Endometrium (tissue), 2 donors: ENCODE data around the gene PRDM8.
A peak's percentile ranks its signal among the peaks of the same experiment; 100 is the strongest.

Source experiments
- FAIRE-seq: peaks from 2 replicates; lab custom pipeline; 2012; peaks lifted over from hg19 to GRCh38; lab: Jason Lieb, UNC
- donor health status: control.
- donor health status: control.

The PRDM8 gene

DNA sequence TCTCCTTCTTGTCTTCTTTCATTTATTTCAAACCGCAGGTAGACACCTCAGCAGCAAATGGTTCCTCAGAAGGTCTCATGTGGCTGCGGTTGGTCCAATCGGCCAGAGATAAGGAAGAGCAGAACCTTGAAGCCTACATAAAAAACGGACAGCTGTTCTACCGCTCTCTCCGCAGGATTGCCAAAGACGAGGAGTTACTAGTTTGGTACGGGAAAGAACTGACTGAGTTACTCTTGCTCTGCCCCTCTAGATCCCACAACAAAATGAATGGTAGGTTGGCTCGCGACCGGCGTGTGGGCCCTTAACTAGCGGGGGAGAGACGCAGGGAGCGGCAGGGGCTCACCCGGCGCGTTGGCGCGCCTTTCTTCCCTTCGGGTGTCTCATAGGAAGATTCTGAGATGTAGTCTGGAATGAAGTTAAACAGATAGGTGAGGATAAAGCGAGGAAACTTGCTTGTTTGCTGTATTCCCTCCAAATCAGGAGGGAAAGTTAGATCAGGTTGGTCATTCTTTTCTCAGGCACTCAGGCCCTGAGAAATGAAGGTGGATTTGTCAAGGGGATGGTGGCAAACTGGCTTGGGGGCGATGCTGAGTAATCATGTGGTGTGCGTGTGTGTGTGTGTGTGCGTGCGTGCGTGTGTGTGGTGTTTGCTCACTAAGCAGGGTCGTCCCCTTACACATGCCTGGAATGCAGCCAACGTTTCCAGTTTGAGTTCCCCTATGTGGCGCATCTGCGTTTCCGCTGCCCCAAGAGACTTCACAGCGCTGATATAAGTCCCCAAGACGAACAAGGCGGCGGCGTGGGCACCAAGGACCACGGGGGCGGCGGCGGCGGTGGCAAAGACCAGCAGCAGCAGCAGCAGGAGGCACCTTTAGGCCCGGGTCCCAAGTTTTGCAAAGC lies 4.2 kb downstream of the PRDM8 start:
- FAIRE-seq, result no peak

DNA sequence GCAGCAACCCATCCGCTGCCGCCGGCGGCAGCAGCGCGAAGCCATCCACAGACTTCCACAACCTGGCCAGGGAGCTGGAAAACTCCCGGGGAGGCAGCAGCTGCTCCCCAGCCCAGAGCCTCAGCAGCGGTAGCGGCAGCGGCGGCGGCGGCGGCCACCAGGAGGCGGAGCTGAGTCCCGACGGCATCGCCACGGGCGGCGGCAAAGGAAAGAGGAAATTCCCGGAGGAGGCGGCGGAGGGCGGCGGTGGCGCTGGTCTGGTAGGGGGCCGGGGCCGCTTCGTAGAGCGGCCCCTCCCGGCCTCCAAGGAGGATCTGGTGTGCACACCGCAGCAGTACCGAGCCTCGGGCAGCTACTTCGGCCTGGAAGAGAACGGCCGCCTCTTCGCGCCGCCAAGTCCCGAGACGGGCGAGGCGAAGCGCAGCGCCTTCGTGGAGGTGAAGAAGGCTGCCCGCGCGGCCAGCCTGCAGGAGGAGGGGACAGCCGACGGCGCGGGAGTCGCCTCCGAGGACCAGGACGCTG lies 4.9 kb downstream of the PRDM8 start:
- FAIRE-seq, result no peak

DNA sequence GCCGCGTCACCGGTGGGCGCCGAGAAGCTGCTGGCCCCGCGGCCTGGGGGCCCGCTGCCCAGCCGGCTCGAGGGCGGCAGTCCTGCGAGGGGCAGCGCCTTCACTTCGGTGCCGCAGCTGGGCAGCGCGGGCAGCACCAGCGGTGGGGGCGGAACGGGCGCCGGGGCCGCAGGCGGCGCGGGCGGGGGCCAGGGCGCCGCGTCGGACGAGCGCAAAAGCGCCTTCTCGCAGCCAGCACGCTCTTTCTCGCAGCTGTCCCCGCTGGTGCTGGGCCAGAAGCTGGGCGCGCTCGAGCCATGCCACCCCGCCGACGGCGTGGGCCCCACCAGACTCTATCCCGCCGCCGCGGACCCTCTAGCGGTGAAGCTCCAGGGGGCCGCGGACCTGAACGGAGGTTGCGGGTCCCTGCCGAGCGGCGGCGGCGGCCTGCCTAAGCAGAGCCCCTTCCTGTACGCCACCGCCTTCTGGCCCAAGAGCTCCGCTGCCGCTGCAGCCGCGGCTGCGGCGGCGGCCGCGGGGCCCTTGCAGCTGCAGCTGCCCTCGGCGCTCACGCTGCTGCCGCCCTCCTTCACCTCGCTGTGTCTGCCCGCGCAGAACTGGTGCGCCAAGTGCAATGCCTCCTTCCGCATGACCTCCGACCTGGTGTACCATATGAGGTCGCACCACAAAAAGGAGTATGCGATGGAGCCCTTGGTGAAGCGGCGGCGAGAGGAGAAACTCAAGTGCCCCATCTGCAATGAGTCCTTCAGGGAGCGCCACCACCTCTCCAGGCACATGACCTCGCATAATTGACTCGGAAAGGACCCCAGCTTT lies 5.6 kb downstream of the PRDM8 start:
- no peak for FAIRE-seq

DNA sequence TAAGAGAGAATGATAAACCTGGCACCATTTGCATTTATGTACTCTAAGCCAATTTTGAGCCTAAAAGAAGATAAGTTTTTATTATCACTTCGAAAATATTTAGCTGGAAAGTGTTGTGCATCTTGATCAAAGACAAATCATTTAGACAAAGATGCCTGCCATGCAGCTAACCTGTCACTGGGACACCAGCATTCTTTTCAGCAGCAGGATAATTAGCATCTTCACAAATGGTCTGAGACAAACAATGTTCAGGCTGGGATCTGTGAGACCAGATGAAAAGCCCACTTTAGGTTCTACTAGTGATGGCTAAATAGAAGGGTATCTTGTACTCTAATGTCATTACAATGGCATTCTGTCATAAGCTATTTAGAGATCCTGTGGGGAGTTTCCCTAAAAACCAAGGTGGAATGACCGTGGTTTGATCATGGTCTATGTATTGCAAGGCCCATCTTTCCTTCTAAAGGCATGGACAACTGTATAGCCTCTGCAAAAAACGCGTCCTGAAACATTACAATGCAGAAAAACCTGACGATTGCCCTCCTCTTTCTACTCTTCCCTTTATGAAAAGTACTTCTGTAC lies 7.2 kb downstream of the PRDM8 start:
- no peak for FAIRE-seq

DNA sequence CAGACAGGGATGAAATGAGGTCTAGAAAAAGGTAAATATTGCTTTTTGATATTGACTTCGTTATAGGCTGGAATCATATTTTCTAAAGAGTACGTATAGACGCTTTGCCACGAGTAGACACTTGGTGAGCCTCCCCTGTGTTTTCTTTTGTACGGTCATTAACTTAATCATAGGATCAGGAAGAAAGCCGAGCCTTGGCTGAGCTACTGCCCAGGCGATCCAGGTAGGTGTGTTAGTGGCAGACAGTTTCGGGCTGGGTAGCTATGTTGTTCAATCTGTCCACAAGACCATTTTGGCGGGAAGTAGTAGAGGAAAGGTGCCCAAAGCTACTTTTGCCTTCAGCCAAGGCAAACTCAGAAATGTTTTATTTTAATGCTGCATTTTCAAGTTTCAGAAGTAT lies 8.8 kb downstream of the PRDM8 start:
- FAIRE-seq, result no peak

DNA sequence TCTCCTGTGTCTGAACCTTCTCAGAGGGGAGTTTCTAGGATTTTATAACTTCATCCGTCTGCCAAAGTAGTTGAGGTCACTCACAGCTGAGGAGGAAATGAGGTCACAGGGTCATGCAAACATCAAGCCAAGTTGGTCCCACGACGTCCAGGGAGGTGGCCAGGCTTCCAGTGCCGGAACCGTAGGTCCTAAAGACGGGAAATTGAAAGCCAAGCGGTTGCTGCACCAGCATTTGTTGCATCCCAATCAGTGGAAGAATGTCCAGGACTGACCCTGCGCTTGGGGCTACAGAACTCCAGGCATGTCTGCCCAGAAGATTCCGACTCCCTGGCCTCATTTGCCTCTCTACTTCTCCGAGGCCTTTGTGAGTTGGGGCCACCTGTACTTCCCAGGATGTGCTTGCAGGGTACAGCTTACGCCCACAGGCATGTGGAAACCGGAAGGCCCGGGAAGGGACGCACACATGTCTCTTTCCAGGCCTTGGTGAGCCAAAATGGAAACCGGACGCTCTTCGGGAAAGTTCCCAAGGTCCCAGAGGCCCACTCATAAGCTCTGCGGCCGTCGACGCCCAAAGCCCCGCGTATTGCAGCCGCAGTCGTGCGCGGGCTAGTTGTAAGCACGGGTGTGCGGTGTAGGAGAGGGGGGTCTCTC lies 9.3 kb downstream of the PRDM8 start:
- no peak for FAIRE-seq

DNA sequence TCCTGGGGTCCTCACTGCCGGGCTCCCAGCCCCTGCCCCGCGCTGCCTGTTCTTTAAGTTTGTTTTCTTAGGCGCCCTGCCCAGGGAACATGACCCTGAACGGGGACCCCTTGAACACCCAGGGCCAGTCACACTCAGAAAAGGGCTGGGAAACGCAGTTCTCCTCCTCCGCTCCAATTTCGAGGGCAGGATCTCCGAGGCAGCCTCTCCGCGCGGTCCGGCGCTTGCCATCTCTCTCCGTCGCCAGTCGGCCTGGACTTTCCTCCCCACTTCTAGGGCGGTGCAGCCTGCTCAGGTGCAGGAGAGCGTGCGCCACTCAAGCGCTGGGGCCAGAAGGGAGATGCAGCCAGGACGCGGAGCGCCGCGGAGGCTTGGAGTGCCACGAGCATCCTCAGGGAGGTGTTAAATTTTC lies 9.9 kb downstream of the PRDM8 start:
- FAIRE-seq, result no peak

DNA sequence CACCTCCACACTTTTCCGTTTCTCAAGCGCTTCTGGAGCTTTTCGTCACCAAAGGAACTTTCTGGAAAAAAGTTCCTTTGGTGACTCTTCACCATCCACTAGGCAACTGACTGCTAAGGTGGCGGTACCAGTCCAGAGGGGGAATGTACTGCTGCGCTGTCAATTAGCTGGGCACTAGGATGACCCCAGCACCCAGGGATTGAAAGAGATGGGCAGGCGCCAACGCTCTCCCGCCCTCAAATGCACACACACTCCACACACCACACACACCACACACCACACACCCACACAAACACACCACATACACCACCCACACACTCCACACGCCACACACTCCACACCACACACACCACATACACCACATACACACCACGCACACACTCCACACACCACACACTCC lies 10.4 kb downstream of the PRDM8 start:
- no peak for FAIRE-seq

DNA sequence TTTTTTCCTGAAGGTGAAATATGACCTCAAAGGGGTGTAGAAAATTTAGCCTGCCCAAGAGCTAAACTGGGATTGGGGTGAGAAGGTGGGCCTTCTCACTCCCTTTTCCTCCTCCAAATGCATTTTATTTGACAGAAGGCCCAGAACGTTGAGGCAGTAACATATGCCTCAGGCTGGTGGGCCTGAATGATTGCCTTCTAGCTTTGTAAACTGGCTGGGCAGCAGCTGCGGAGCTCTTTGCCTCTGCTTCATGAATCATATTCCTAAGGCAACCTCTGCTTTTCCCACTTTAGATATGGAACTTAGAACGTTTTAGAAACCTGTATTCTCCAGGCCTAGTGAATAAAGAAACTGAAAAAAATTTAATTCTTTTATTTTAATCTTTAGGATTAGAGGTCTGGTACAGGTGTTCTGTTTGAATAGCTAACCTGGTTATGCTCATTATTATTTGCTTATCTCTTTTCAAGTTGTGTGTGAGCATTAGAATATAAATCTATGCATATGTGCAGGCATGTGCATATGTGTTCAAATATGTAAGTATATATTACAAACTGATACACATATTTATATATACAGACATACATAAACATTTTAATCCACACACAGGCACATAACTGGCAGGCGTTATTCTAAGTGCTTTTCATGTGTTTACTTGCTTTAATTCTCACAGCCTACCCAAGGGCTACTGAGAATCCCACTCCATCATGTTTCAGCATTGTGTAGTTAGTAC lies 11.5 kb downstream of the PRDM8 start:
- no peak for FAIRE-seq

DNA sequence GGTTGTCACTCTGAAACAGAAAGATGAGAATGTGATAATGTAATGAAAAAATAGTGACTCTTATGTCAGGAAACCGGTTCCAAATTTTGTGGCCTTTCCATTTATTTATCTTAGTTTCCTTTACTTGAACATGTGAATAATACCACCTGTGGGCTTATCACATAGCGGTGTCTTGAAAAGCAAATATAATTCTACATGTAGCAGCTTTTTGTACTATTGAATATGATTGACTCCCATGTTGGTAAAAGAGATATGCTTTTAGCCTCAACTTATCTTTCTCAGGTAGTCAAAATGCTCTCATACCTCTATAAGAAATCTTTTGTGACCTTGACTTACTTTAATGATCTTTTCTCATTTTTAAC lies 12.0 kb downstream of the PRDM8 start:
- FAIRE-seq, result no peak

DNA sequence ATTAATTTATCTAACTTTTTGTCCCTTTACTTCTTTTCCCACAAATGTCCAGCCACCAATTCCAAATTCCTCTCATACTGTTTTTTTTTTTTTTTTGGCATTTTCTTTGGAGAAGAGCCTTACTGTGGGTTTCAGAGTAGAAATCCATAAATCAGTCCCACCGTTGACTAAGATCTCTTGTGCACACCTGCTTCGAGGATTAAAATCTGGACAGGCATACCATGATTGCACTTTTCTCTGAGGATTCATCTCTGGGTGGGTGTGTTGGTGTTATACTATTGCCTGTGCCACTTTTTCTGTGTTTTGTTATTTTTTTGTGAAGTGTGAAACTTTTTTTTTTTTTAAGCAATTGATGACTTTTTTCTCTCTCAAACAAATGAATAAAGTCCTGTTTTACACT lies 13.2 kb downstream of the PRDM8 start:
- no peak for FAIRE-seq

DNA sequence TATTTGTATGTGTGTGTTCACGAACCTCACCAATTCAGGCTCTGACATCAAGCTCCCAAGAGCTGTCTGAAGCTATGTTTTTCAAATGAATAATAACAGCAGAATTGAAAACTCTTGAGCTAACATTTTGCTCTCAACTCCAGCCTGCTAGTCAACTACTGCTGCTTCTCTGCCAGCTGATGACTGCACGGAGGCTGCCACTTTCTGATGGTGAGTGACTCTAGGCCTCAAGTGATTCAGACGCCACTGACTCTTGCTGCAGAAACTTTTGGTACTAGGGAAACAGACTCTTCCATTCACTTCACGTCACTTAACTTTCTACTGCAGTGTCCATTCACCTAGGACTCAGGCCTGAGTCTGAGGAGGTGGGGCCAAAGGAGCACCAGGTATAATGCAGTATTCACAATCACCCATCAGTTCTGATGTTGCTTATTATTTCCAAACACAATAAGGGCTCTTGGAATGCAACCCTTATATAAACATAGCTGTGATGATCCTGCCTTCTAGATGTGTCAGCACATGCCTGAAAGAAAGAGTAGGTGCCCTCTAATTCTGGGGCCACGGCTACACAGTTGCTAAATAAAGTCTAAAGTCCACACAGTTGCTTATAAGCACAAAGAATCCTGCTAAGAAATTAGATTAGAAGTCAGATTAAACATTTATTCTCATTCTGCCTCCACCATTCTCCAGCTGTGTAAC lies 16.0 kb downstream of the PRDM8 start:
- no peak for FAIRE-seq

DNA sequence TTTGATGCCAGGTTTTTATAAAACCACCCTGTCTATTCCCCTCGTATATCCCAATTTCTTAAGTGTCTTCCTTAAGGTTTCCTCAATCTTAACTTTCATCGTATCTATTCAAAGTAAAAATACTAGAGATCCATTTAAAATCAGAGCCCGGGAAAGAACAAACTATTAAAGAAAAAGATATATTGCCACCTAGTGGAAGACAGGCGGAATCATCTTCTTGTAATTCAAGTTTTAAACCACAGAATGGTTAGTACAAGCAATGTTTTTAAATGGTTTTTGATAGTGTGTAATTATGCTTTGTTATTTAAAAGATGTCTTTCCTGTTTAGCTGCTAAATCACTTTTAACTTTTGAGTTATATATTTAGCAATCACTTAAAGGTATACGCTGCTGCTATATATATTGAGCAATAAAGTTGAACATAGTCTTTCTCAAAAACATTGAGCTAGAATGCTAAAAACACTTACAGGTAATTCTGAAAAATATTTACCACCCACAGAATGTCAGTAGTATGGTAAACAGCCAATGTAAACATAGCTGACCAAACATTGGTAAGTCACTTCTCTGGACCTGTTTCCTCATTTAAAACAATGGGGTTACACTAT lies 18.2 kb downstream of the PRDM8 start:
- FAIRE-seq, result peak; percentile 99

DNA sequence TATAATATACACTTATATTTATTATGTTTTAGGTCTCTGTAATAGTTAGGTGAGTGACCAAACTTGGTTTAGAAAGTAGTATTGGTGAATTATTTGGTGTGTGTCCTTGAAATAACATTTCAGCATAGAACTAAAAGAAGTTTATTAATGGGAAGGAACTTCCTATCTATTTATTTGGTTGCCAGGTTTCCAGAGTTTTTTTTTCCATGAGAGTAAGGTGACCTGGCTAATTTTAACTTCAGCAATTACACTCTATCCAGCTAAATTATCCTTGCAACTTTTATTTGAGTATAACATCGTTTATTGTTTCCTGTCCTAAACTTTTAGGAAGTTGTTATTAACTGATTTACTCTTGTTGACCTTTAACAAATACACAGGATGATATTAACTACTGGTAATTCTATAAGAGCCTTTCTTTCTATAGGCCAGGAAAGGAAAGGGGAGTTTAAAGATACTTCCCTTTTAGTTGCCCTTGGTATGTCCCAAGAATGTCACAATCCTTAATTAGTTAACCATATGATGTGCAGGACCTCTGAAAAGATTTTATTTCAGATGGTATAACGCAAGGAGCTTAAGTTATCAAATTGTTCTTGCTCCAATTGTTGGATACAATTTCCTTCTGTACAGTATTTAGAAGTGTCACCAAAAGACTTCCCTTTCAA lies 18.9 kb downstream of the PRDM8 start:
- FAIRE-seq, result no peak

DNA sequence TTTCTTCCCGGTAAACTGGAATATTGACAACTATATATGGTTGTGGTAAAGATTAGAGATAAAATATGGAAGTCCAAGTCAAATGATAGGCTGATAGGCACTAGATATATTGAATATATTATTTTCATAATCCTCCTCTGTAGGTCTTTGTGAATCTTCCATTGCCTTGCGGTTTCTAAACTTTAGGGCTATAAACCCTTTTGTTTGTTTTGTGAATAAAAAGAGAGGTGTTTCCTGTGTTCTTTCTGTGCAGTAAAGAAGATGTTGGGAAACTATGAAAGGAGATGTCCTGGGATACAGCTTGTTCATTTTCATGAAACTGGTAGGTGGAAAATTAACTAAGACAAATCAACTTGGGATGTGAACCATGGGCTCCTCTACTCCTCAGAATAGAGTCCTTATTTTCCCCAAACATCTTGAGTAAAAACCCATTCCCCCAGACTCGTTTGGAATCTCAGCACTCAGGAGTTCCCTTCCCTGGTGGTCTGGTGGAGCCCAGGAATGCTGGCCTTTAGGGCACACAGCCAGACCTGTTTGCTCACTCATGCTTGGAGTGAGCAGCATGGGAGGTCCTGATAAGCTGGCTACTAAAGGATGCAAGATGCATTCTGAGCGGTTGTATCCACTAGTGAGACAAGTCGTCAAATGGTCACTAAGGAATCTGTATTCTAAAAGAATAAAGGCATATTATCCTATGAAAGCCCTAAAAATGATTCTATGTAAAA lies 22.2 kb downstream of the PRDM8 start:
- no peak for FAIRE-seq

DNA sequence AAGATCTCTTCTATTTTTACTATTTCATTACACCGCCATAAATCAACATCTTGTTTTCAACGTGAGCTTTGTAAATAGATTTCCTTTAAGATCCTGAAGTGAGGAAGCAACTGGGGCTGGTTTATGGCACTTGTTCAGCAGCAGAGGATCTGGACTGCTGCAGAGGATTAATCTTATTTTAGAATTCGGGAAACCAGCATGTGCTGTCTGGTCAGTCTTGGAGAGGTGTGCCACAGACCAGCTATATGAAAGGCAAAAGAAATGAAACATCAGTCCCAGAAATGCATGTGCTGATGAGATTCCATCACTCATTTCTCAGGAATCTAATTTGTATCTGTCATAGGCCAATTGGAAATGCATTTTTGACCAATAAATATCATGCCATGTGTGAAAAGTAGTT lies 23.4 kb downstream of the PRDM8 start:
- no peak for FAIRE-seq

DNA sequence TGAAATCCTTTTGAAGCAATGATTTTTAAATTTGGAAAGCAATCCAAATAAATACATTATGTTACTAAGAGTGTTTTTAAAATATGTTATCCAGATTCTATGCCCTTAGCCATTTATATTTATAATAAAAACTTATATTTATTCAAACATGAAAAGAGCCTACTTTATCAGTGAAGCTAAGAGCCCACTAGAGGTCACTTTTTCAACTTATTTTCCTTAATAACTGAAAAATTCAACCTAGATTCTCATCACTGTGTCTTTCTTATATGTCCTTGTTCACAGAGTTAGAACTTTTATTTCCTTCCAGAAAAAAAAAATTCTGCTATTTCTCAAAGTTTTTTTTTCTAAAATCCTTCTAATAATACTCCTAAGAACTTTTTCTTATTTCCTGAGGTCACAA lies 23.9 kb downstream of the PRDM8 start:
- FAIRE-seq, result peak; percentile 37

DNA sequence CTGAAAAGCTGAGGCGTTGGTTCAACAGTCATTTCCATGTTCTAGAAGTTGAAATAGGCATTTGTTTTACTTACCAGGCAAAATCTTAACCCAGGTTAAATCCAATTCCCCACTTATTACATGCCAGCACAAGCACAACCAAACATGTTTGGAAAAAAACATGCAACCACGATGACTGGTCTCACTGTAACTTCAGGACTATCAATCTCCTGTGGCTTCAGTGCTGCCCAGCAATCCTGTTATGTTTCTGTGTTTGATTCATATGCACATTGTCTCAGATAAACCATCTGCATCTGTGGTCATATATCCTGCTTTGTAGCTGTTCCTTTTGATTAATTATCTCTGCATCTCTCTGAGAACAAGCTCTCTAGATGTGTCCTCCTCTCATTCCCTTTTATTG lies 28.3 kb downstream of the PRDM8 start:
- no peak for FAIRE-seq

DNA sequence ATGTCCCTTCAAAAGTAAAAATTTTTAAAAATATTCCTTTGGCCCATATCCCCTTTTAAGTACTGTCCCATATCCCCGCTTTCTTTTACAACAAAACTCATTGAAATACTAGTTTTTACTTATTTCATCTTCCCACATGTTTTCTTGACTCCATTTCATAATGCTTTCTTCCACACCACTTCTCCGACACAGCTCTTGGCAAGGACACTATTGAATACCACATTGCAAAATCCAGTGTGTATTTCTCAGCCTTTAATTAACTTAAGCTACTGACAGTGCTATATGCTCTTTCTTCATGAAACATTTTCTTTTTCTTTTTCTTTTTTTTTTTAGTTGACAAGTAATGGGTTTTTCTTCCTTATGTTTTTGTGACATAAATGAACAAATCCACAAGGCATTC lies 28.8 kb downstream of the PRDM8 start:
- FAIRE-seq, result no peak
